Loucy (cell line): Measurements from ENCODE around the gene ZNF836.

Experiments used
- EZH2phosphoT487 ChIP-seq: fragments of 200-600 bp; IDR thresholded peaks from 2 replicates; pipeline ENCODE4 v1.6.1; 2018; ENCODE audit warnings: antibody characterized with exemption, mild to moderate bottlenecking, moderate library complexity, borderline replicate concordance
- TF ChIP-seq, protein P1 (sequence below): fragments of 200-600 bp; sonication (generic); conservative IDR thresholded peaks from 2 replicates; pipeline ENCODE4 v1.5.1; 2014; ENCODE audit warnings: mild to moderate bottlenecking, antibody characterized with exemption, low read length

DNA sequence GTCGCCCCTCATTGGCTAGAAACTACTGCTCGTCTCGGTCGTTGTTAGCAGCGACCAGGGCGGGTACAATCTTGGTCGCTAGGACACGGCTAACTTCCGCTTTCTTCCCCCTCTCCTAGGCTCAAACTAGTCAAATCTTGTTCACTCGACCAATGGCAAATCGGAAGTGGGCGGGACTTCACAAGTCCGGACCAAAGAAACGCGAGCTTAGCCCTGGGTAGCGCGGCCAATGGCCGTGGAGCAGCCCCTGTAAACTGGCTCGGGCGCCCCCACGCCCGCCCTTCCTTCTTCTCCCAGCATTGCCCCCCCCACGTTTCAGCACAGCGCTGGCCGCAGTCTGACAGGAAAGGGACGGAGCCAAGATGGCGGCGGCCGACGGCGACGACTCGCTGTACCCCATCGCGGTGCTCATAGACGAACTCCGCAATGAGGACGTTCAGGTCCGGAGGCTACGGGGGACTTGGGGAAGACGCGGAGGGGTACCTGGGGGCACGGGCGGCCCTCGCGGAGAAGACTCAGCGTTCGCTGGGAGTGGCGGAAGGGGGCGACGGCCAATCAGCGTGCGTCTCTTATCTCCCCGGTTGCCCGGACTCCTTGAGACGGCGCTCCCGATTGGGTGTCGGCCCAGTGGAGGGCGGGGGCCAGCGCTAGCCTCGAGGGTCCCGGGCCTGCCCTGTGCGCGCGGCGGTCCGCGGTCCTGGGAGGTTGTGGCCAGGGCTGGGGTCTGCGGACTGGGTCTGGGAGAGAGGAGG lies 18.5 kb upstream of the ZNF836 start, which contains the start of gene PPP2R1A:
- TF ChIP-seq, protein P1, sequence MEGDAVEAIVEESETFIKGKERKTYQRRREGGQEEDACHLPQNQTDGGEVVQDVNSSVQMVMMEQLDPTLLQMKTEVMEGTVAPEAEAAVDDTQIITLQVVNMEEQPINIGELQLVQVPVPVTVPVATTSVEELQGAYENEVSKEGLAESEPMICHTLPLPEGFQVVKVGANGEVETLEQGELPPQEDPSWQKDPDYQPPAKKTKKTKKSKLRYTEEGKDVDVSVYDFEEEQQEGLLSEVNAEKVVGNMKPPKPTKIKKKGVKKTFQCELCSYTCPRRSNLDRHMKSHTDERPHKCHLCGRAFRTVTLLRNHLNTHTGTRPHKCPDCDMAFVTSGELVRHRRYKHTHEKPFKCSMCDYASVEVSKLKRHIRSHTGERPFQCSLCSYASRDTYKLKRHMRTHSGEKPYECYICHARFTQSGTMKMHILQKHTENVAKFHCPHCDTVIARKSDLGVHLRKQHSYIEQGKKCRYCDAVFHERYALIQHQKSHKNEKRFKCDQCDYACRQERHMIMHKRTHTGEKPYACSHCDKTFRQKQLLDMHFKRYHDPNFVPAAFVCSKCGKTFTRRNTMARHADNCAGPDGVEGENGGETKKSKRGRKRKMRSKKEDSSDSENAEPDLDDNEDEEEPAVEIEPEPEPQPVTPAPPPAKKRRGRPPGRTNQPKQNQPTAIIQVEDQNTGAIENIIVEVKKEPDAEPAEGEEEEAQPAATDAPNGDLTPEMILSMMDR, result no peak
- no peak for TF ChIP-seq EZH2phosphoT487
